ENCODE data around the gene FLACC1. TPM values are rescaled to one million over a fixed set of nuclear protein-coding genes. Genes with fewer than 3 reads are reported as not detected.

The FLACC1 gene
- total and polyA plus RNA-seq, 8 donors: 1.5 to 5.1 (median 3.1) TPM

DNA sequence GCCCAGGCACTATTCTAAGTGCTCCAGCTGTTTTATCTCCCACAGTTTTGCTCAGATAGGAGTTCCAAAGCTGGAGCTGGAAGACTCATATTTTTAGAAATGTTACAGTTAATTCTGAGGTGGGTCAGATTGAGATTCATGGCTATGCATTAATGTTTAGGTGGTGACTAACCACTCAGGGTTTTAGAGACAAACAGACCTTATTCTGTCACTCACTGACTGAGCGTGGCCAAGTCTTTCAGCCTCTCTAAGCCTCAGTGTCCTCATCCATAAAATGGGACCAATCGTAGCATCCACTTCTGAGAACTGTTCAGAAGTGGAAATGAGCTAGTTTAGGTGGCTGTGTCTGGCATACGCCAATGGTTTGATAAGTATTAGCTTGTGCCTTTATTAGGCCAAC, 101.1 kb downstream of the FLACC1 start:
- Histone ChIP-seq H3K36me3 (no peaks in the 10 kb centered on the region), H3K4me3 (no peak overlapping the region), H3K27me3 (no peaks in the 10 kb centered on the region), H3K4me1 (peaks cover 14 to 57% of the 10 kb centered on the region in 2 donors), H3K9me3 (no peaks in the 10 kb centered on the region), H3K27ac (peak overlapping the region in 1 of 2 donors; percentile 99)
- DNase-seq: no peak
- no peak for TF ChIP-seq CTCF (IDR thresholded peaks at IDR 0.05)
- intact Hi-C loops (cut with DNase I): no loop called here
- ATAC-seq: no peak

- no peaks in the 10 kb centered on the region for H3K27me3 ChIP-seq
- no peaks in the 10 kb centered on the region for H3K36me3 ChIP-seq
- H3K27ac ChIP-seq: peak overlapping the region in 1 of 2 donors; percentile 99
- no peak for ATAC-seq
- H3K4me1 ChIP-seq: peaks cover 14 to 52% of the 10 kb centered on the region in 2 donors
- no peak for TF ChIP-seq CTCF (IDR thresholded peaks at IDR 0.05)
- intact Hi-C loops (cut with DNase I): no loop called here
- no peak overlapping the region for H3K4me3 ChIP-seq
- no peaks in the 10 kb centered on the region for H3K9me3 ChIP-seq
- no peak for DNase-seq
These were observed 101.6 kb downstream of the FLACC1 start for GRCh38 chr2:201255408-201256033.

DNA sequence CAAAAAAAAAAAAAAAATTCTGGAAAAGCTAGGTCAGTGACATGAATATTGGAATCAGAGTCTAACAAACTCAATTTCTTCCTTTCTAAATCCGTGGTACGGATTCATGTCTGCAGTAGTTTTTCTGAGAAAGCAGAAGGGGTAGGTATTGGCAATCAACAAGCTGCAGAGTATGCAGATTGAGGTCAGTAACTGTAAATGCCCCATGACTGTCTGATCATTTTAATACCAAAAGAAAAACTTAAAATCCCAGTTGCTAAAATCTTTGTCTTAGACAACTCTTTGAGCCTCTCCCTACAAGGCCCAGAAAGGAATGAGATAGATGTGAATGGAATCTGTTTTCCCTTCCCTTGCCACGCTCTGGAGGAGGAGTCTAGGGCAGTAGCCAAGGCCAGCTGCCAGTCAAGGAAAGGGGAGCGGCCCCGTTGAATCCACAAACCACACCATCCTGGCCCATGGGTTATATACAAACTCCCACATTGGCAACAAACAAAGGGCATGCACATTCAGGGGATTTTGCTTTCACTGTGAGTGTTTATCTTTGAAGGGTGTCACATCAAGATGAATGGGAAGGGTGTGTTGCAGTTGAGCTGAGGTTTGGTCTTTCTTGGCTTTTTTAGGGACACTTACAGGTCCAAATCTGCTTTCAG, 102.9 kb downstream of the FLACC1 start:
- Histone ChIP-seq H3K9me3 (no peaks in the 10 kb centered on the region), H3K36me3 (no peaks in the 10 kb centered on the region), H3K4me1 (peaks cover 3 to 39% of the 10 kb centered on the region in 2 donors), H3K4me3 (no peak overlapping the region), H3K27ac (peak overlapping the region in 1 of 2 donors; percentile 57), H3K27me3 (no peaks in the 10 kb centered on the region)
- ATAC-seq: peak; percentile 10
- intact Hi-C loops (cut with DNase I): no loop called here
- DNase-seq: peak in 1 of 4 donors; percentile 56
- no peak for TF ChIP-seq CTCF (IDR thresholded peaks at IDR 0.05)

DNA sequence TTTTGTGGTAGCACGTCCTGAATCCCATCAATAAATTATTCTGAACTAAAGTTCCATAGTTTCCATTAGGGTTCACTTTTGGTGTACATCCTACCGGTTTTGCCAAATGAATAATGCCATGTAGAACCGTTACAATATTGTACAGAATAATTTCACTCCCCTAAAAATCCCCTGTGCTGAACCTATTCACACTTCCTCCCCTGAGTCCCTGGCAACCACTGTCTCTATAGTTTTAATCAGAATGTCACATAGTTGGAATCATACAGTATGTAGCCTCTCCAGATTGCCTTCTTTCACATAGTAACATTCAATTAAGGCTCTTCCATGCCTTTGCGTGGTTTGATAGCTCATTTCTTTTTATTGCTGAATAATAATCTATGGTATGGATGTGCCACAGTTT, 106.4 kb downstream of the FLACC1 start:
- no peaks in the 10 kb centered on the region for H3K9me3 ChIP-seq
- no peak overlapping the region for H3K4me3 ChIP-seq
- no peak overlapping the region for H3K27ac ChIP-seq
- ATAC-seq (no peak), DNase-seq (no peak)
- no peak for TF ChIP-seq CTCF (IDR thresholded peaks at IDR 0.05)
- no peaks in the 10 kb centered on the region for H3K36me3 ChIP-seq
- H3K4me1 ChIP-seq: peaks cover 0 to 34% of the 10 kb centered on the region in 2 donors
- H3K27me3 ChIP-seq: no peaks in the 10 kb centered on the region
- intact Hi-C loops (cut with DNase I): no loop called here

- Histone ChIP-seq H3K4me1 (peaks cover 0 to 34% of the 10 kb centered on the region in 2 donors), H3K36me3 (no peaks in the 10 kb centered on the region), H3K4me3 (no peak overlapping the region), H3K27me3 (no peaks in the 10 kb centered on the region), H3K9me3 (no peaks in the 10 kb centered on the region), H3K27ac (no peak overlapping the region)
- ATAC-seq: no peak
- no peak for DNase-seq
- no peak for TF ChIP-seq CTCF (IDR thresholded peaks at IDR 0.05)
- intact Hi-C loops (cut with DNase I): no loop called here
These were observed 107.3 kb downstream of the FLACC1 start for GRCh38 chr2:201249889-201250288.
